CD4-positive, alpha-beta T cell treated with Interferon alpha-2 for 1 hour (primary cell): ENCODE data around the gene ANTKMT.
A peak's percentile ranks its signal among the peaks of the same experiment; 100 is the strongest.
"Not testable (repeated sequence)": the region's sequence is repeated elsewhere in the genome, so short reads cannot be mapped to it uniquely, and the experiment has no call there.

ENCODE experiments used
- DNase-seq, 2 donors: peaks; one replicate each; pipeline ENCODE4 v3.0.0-alpha.2; 2020 to 2022

ANTKMT gene

DNA sequence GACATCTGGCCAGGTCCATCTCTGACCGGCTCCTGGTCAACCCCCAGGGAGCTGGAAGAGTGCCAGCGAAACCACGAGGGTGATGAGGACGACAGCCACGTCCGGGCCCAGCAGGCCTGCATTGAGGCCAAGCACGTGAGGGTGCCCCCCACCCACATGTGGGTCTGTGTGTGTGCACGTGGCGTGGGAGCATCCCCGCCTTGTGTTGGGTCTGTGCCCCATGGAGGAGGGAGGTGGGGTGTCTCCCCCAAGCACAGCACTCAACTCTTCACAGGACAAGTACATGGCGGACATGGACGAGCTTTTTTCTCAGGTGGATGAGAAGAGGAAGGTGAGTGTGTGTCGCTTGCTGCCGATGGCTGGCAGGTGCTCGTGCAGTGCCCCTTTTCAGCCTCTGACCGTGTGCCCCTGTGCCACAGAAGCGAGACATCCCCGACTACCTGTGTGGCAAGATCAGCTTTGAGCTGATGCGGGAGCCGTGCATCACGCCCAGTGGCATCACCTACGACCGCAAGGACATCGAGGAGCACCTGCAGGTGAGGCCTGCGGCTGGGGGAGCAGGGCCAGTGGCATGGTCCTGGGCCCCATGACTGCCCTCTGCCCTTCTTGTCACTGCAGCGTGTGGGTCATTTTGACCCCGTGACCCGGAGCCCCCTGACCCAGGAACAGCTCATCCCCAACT lies 39.1 kb upstream of the ANTKMT start:
- no peak for DNase-seq

DNA sequence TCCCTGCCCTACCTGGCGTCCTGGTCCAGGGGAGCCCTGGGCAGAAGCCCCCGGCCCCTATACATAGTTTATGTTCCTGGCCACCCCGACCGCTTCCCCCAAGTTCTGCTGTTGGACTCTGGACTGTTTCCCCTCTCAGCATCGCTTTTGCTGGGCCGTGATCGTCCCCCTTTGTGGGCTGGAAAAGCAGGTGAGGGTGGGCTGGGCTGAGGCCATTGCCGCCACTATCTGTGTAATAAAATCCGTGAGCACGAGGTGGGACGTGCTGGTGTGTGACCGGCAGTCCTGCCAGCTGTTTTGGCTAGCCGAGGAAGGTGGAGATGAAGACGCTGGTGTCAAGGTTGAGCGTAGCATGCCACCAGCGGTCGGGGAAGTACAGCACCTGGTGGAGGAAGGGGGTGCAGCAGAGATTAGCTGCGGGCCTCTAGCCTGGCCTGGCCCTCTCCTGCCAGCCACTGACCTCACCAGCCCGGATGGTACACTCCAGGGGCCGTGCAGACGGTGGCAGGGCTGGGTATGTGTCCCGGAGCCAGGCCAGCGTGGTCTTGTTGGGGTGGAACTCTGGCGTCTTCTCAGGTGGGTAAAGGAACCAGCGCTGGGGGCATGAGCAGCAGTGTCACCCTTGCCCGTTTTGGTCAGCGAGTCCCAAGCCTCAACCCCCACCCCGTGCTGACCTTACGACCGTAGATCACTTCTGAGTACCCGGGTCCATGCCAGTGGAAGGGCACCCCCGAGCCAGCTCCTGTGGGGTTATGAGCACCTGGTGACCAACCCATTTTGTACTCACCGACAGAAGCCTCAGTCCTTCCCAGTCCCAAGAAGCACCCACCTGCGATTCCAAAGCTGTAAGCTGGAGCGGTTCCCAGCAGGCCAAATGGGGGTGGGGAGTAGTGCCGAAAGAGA lies 38.2 kb upstream of the ANTKMT start:
- no peak for DNase-seq

DNA sequence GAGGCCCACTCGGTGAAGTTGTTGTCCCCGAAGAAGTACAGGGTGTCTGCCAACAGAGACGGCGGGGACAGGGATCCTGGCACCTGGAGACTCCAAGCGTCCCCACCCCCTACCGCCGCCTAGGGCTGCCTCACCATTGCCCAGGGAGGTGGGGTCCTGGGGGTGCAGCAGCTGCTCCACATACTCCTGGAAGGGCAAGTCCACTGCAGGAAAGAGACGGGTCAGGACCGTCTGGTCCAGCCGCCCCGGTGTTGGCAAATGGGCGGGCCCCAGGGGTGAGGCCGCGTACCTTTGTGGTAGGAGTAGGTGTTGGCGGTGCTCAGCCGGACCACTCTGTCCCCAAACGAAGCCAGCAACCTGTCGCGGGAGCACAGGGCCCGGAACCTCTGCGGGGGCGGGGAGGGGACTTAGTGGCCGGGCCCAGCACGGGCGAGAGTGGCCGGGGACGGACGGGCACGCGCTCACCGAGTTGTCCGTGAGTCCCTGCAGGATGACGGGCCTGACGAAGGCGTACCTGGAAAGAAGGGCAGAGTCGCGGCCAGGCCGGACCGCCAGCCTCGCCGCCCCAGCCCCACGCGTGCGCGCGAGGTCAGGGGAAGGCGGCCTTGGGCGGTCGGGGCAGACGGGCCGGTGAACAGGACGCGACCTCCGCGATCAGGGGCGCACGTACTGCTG lies 37.4 kb upstream of the ANTKMT start:
- DNase-seq = no peak

DNA sequence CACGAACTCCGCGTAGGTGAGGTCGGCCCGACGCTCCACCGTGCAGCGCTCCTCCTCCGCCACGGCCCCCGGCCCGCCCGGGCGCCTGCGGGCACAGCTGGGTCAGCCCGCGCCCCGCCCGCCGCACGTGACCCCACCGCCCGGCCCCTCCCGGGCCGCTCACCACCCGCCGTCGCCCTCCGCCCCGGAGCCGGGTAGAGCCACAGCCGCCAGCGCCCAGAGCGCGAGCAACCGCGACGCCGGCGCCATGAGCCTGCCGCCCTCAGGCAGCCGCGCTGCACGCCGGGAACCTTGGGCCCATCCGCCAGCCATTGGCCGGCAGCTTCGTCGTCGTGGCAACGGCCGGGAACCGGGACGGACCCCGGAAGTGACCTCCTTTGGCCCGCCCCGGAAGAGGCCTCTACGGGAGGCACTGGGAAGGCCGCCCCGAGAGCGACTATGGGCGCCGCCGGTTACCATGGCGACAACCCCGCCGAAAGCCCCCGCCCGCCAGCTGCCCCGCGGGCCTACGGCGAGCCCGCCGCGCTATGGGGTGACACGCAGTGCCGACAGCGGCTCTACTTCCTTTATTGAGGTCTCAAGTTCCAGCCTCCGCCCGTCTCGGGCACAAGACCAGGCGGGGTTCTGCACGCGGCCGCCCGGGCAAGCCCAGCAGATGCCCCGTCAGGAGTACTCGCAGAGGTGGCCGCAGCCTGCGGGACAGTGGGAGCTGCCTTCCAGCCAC lies 36.7 kb upstream of the ANTKMT start, which contains the start of gene JMJD8:
TSS of gene JMJD8 (minus strand) at position 264 of the 724 bp plus-strand sequence. CDS start at position 249, 15 bp downstream.
- DNase-seq = peak; percentile 97 to 98

DNA sequence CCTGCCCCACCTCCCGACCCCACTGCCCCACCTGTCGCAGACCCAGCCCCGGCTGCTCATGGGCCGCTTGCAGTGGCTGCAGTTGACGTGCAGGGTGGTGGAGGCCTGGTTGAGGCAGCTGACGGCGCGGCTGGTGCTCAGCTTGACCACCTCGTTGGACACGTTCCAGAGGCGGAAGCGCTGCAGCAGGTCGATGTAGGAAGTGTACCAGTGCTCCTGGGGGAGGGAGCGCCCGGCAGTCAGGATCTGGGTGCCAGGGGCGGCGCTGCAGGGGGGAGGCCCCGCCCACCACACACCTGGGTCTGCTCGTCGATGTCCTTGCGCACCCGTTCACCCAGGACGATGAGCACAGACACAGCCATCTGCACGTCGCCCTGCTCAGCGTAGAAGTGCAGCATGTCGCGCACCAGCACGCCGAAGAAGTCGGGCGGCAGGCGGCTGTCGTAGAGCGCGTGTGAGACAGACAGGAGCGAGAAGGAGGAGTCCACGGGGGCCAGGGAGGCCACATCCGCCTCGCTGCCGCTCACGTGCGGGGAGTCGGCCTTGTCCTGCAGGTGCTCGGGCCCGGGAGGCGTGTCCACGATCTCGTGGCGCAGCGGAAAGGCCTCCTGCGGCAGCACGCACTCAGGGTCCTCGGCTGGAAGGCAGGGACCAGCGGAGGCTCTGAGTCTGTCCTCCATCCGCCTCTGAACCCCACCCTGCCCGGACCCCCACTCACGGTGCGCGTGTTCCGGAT lies 35.8 kb upstream of the ANTKMT start:
- no peak for DNase-seq

DNA sequence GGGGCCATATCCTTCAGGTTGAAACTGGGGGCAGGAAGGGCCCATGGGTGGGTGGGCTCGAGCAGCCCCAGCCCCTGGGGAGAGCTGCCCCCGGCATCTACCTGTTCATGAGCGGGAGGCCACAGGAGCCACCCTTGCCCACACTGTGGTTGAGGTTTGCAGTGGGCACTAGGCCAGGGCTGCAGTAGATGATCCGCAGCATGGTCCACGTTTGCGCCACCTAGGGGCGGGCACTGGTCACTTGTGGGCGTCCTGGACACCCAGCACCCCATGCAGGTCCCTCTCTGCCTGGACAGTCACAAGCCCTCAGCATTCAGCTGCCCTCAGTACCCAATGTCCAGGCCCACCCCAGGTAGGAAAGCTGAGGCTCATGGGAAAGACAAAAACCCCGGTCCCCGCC lies 35.0 kb upstream of the ANTKMT start:
- DNase-seq = no peak

DNA sequence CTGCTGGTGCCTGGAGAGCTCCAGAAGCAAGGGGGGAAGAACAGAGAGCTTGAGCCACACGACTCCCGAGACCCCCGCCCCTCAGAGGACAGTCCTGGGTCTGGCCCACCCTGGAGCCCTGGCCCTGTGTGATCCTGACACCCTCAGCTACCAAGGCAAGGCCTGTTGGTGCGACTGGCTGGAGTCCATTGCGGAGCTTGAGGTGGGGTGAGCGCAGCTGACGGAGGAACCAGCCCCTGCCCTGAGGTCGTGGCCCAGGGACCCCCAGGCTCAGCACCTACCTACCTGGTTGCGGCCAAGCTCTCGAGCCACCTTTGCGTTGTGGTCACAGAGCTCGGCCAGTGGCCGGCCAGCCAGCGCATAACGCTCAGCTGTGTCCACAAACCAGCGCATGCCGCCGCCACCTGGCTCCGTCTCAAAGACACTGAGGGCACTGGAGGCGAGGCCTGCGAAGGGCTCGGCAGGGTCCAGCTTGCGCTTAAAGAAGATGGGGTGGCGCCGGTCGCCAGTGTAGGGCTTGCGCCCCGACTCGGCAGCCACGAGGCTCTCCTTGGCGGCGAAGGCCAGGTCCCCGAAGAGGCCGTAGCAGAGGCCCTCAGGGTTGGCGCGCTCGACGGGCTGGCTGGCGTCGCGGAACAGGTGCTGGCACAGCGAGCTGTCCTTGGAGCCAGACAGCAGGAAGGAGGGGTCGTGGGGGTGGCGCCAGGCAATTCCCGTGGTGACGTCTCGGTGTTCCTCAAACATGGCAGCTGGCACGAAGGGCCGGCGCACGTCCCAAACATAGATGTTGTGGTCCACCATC lies 34.3 kb upstream of the ANTKMT start:
- no peak for DNase-seq

DNA sequence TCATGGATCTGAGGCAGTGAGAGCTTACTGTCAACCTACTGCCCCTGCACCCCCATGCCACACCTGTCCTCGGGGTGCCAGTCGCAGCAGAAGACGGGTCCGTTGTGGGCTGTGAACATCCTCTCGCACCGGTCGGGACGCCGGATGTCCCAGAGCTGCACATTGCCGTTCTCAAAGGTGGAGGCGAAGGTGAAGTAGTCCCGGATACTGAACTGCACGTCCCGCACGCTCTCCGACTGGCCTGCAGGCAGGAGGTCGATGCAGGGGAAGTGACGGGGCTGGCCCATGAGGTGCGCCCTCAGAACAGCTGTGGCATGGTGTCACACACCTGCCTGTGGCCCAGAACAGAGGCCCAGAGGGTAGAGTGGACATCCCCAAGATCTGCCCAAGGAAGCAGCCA lies 33.4 kb upstream of the ANTKMT start:
- no peak for DNase-seq

DNA sequence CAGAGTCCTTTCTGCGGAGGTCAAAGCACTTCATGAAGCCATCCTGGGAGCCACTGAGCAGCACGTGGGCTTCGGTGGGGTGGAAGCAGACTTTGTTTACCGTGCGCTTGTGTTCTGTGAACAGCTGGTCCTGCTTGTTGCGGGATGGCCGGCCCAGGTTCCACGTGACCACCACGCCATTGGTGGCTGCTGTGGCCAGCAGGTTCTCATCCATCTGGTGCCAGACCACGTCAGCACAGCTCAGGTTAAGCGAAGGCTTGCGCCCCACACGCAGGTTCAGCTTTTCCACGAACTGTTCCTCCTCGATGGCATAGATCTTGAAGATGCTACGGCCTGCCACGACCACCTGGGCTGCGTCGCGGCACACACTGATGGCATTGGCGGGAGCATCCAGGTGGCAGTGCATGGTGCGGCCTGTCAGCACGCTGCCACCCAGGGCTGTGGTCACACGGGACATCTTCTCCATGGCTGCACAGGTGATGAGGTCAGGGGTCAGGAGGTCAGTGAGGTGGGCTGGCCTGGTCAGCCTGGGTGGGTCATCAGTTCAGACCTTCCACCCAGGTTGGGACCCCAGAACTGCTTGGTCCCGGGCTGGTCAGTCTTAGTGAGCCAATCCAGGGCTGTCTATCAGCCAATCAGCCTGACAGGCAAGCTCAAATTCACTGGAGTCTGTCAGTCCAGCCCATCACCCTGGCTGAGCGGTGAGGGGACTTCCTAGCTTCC lies 31.6 kb upstream of the ANTKMT start:
- DNase-seq = no peak

DNA sequence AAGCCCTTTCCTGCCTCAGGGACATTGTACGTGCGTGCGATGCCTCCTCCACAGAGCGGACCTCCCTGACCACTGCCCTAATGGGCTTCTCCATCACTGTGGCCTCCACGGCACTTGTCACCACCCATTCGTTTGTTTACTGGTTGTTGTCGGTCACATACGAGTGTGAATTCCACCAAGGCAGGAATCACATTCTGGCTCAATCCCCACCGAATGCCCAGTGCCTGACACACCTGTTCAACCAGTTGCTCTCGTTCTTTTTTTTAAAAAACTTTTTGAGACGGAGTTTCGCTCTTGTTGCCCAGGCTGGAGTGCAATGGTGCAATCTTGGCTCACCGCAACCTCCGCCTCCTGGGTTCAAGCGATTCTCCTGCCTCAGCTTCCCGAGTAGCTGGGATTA lies 29.7 kb upstream of the ANTKMT start:
- not testable (repeated sequence) for DNase-seq

DNA sequence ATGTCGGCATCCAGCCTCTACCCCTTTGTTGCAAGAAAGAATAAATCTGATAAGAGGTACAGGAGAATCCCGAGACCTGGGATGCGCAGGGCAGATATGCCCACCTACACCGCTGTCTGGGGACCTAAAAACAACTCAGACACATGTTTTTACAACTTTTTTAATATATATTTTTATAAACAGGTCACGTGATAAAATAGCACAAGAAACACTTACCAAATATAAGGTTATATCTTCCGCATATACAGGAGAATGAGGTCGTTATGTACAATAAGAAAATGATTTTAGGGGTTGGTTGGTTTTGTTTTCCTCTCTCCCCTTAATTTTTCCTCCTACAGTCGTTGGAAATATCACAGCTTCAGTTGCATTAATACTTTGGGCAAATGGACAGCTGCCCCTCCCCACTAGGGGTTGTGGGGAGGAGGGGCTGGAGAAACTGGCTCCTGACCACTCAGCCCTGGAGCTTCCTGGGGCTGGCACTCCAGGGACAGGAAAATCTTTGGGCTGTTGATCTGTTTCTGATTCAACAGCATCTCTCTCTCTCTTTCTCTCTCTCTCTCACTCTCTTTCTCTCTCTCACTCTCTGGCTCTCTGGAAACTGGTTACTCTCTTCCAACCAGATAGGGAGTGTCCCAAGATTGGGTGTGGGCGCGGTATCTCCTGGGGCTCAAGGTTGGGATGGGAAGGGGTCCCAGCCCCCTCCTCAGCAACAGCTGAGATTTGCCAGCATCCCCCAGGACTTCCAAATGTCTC lies 28.4 kb upstream of the ANTKMT start:
- DNase-seq = no peak

DNA sequence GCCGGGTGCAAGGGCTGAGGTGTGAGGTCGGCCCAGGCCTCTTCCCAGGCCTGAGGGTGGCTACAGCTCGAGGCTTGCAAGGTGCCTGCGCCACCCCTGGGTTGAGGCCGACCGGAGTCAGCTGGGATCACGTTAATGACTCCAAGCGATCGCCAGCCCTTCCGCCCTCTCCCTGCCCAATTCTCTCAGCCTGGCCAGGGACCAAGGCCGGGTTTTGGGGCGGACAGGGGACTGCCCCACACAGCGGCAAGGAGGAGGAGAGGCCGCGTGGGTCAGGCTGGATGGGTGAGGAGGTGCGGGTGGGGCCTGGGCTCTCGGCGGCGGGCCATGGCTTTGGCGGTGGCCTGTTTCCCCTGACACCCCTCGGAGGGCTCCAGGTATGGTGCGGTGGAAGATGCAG lies 27.6 kb upstream of the ANTKMT start:
- no peak for DNase-seq

DNA sequence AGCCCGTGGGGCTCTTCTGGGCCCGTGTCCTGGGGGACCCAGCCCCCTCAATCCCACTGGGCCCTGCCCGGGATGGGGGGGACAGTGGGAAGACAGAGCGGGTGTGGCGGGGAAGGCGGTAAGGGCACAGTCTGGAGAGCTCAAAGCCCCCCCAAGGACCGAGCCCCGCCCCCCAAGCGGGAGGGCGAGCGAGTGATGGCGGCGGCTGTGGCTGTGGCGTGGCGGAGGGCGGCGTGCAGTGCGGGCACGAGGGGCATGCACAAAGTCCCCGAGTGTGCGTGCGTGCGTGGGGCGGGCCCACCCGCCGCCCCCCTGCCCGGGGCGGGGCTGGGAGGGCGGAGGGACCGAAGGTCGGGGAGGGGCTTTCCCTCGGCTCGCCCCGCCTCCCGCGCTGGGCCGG lies 27.2 kb upstream of the ANTKMT start:
- DNase-seq = no peak

DNA sequence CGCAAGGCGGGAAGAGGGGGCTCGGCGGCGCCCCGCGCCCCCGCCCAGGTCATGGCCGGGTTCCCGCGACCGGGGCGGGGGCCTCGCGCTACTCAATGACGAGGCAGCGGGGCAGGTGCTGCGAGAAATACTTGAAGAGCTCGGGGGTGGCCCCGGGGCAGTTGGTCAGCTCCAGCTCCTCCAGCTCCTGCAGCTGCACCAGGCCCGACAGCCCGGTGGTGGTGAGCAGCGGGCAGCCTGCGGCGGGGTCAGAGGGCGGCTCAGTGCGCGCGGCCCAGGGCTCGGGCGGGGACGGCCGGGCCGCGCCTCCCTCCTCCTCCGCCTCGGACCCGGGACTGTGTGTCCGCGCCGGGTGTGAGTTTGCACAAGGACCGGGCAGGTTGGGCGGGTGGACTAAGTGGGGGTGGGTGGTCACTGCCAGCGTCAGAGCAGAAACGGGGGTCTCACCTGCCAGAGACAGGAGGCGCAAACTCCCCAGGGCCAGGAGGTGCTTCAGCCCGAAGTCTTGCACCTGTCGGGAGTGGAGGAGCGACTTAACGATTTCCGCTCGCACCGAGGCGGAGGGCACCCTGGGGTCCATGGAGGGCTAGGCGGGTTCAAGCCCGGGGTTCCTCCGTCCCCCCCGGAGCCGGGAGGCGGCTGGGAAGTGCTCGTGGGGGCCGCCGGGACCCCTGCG lies 26.6 kb upstream of the ANTKMT start:
- DNase-seq = no peak

DNA sequence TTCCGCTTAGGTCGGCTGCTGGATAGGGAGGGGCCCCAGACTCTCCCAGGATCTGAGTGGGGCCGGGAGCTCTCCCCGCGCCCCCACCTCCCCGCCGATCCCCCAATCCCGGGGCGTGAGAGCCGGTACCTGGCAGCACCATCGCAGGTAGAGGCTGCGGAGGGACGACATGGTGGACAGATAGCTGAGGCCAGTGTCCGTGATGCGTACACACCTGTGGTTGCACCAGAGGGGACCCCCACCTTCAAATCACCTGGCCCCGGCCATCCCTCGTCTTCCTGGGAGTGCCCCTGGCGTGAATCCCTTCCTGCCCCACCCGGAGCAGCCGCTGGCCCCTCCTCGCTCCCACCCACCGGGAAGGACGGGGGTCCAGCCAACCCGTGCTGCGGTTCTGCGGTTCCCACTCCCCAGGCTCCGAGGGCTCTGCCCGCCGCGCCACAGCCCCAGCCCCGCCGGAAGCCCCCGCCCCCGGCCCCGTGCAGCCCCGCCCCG lies 26.0 kb upstream of the ANTKMT start:
- DNase-seq = no peak

DNA sequence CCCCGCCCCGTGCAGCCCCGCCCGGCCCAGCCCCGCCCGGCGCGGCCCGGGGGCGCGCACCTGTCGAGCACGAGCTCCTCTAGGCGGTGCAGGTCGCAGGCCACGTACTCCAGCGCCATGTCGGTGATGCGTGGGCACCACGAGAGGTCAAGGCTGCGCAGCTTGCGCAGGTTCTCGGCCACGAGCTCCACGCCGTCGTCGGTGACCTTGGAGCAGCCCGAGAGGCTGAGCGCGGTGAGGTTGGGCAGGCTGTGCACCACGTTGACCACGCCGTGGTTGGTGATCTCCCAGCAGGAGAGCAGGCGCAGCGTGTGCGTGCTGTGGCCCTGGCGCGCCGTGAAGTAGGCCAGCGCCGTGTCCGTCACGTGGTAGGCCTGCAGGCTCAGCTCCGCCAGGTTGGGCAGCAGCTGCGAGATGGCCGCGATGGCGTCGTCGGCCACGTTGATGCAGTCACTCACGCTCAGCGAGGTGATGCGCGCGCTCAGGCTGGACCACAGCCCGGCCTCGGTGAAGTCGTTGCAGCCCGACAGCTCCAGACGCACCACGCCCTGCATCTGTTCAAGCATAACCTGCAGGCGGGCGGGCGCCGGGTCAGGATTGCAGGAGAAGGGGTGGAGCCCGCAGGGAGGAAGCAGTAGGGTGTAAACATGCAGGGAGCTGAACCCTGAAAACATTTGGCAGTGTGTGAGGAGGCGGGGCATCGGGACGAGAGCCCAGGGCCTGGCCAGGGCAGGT lies 25.4 kb upstream of the ANTKMT start:
- DNase-seq = peak; percentile 57 to 78

DNA sequence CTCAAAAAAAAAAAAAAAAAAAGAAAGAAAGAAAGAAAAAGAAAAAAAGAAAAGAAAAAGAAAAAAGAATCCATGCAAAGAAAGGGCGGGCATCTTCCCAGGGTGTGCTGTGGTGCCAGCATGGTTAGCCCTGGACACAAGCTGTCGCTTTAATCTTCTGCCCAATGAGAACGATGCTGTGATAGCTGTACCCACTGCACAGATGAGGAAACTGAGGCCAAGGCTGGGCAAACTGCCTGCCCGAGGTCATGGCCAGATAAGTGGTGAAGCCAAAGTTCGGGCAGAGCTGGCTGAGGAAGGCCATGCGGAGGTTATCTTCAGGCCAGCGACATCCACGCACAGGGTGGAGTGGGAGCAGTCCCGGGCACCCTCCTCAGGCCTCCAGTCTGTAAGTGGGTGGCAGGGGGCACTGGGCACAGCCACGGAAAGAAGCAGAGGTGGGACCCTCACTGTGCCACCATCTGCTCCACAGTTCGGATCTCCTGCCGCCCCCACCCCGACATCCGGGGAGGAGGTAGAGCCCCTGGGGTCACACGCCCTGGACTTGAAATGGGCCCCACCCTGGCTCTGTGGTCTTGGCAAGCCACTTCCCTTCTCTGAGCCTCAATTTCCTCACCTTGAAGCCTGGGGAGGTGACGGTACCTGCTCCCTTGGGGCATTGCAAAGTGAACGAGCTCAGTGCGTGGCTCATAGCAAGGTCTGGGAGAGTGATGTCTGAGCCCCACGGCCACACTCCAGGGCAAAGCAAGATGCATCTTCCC lies 21.9 kb upstream of the ANTKMT start:
- DNase-seq = peak in 1 of 2 donors; percentile 37
